ENCODE measurements around the gene RXRA.
"Not testable (repeated sequence)": the region's sequence is repeated elsewhere in the genome, so short reads cannot be mapped to it uniquely, and the experiment has no call there.

The RXRA gene

GRCh38 chr9:134293611-134294152 is 32.6 kb upstream of the RXRA start:
- DNase-seq (ENCODE audit: low read depth, low spot score): no peak

GRCh38 chr9:134294153-134295071 is 31.8 kb upstream of the RXRA start:
- DNase-seq (ENCODE audit: low read depth, low spot score): no peak

DNA sequence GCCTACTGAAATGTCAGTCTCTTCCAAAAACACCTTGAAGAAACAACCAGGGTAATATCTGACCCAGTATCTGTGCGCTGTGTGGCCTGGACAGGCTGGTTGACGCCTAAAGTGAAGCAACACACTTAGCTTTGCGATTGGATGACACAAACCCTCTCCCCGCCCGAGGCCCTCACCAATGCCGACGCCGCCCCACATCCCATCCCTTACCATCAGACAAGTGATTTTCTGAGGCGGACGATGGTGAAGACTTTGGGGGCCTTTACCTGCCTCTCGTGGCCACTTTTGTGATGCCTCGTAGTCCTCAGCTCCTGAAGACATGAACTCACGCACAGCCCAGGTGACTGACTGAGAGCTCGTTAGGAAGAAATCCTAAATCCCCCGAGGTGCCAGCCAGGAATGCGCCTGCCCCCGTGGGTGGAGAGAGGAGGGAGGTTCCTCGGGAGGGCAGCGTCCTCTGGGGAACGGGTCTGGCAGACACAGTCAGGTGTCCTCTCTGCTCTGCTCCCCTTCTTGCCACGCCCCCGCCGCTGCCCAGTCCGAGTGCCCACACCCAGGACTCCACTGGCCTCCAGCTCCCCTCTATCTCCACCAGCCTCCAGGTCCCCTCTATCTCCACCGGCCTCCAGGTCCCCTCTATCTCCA is 31.0 kb upstream of the RXRA start:
- DNase-seq (ENCODE audit: low read depth, low spot score): no peak

DNA sequence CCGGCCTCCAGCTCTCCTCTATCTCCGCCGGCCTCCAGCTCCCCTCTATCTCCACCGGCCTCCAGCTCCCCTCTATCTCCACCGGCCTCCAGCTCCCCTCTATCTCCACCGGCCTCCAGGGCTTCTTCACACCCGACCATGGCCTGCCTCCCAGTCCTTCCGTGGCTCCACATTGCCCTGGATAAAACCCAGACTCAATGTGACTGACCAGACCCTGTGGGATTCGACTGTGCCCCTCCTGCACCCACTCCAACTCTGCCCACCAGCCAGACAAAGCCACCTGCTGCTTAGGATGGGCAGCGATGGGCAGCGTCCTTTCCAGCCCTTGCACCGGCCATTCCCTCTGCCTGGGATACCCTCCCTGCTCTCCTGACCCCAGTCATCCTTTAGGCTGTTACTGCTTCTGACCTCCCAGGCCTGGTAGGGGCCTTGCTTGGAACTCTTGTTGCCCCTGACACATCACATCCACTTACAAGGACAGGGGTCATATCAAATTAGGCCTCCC is 30.5 kb upstream of the RXRA start:
- DNase-seq (ENCODE audit: low read depth, low spot score): no peak

DNA sequence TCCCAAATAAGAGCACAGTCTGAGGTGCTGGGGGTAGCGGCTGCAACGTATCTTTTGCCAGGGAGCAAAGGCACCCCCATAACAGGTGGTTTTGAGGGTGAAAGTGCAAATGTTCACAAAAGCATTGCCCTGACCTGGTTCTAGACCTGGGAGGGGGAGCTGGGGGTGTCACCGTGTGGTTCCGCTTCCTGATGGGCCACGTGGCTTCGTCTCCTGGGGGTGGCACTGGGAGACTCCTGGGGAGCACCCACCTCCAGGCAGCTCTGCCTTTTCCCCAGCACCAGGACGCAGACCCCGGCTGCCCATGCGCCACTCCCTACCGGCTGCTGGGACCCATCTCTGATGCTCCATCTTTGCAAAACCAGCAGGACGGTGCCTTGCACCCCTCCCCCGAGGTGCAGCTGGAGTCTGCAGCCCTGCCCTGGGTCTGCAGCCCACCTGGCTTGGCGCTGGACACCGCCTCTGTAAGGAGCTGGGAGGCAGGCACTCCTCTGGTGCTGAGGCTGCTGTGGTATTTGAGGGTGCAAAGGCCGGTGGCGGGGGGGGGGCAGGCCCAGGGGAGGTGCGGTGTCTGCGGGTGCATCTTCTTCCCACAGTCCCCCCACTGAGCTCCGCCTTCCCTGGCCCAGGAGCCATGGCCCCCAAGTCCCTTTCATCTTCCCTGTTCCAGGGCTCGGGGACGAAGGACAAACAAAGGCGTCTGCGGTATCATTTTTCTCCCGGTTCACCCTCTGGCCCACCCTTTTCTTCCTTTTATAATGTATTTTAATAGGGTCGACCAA is 29.8 kb upstream of the RXRA start:
- DNase-seq (ENCODE audit: low read depth, low spot score): no peak

DNA sequence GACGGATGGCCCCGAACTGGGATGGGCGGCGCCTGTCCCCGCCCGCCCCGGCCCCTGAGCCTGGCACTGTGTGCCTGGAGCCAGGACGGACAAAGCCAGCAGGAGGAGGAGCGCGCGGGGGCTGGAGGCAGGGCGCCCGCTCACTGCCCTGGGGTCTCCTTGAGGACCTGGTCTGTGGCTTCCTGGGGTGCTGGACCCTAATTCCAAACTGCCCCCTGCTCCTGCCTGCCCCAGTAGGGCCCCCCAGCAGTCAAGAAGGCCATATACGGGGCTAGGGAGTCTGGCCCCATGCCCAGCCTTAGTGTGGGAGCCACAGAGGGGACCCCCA is 29.2 kb upstream of the RXRA start:
- no peak for DNase-seq (ENCODE audit: low read depth, low spot score)

GRCh38 chr9:134297576-134297975 is 28.7 kb upstream of the RXRA start:
- DNase-seq (ENCODE audit: low read depth, low spot score): no peak

GRCh38 chr9:134298000-134298399 is 28.3 kb upstream of the RXRA start:
- no peak for DNase-seq (ENCODE audit: low read depth, low spot score)

GRCh38 chr9:134299068-134299467 is 27.2 kb upstream of the RXRA start:
- DNase-seq (ENCODE audit: low read depth, low spot score): no peak

DNA sequence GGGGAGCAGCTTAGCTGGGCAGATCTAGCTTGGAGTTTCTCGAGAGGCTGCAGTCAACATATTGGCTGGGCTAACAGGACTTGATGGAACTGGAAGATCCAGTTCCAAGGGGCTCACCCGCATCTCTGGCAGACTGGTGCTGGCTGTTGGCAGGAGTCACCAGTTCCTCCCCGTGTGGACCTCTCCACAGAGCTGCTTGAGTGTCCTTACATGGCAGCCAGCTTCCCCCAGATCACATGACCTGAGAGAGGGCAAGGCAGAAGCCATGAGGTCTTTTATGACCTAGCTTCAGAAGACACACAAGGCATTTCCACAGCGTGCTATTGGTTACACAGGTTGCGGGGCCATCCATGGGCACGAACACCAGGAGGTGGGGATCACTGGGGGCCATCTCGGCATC is 26.4 kb upstream of the RXRA start:
- DNase-seq (ENCODE audit: low read depth, low spot score): no peak

- no peak for DNase-seq (ENCODE audit: low read depth, low spot score)
These were observed 24.7 kb upstream of the RXRA start for GRCh38 chr9:134301387-134302129.

DNA sequence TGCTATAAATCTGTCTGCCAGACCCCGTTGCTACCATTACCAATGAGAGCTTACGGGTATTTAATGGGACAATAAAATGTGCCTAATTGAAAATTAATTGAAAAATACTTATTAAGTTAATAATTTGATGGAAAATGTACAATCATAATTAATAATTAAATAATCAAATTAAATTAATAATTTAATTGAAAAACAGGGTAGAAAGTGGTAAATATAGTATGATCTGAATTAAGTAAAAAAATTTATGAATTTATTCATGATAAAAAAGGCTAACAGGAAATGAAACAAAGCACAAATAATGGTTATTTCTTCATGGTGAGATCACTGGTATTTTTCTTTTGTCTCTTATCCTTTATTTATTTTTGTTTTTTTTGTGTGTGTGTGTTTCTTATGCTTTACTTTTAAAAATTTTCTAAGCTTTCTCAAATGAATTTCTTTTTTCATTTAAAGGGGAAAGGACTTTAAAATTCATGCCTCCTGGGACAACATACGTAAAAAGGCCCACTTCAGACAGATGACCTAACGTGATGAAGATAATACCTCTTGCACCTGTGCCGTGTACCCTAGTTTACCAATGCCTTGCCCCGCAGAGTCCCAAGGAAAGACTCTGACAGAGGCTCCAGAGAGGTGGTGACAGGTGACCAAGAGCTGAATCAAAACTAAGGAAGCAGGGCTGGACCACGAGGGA is 24.0 kb upstream of the RXRA start:
- DNase-seq (ENCODE audit: low read depth, low spot score): no peak

DNA sequence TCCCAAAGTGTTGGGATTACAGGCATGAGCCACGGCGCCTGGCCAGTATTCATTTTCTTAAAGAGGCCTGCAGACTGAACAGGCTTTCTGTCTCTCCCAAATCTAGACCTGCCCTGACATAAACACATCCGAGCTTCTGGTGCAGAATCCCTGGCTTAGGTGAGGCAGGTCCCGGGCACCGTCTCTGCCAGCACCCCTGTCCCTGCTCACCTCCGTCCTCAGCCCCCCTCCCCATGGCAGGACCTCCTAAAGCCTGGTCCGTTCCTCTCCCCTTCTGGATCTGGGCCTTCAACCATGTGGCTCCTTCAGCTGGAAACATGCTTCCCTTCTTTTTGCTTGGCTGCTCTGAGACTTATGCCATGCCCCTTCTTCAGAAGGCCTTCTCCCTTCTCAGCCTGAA is 22.7 kb upstream of the RXRA start:
- DNase-seq (ENCODE audit: low read depth, low spot score): no peak

DNA sequence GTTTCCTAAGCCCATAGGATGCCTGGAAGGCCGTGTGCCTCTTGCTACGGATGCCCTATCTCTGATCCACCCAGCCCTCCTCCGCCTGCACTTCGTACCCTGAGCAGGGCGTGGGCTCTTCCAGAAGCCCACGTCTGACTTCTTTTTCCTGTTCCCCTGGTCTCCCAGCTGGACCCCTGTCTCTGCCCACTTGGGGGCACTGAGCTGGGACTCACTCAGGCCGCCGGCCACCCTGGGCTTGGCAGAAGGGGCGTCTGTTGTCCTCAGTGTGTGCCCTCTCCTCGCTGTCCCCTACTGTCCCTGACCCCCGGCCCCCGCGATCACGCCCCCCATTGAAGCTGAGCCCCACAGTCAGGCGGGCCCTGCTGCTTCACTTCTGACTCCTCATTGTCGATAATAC is 22.0 kb upstream of the RXRA start:
- DNase-seq (ENCODE audit: low read depth, low spot score): no peak

DNA sequence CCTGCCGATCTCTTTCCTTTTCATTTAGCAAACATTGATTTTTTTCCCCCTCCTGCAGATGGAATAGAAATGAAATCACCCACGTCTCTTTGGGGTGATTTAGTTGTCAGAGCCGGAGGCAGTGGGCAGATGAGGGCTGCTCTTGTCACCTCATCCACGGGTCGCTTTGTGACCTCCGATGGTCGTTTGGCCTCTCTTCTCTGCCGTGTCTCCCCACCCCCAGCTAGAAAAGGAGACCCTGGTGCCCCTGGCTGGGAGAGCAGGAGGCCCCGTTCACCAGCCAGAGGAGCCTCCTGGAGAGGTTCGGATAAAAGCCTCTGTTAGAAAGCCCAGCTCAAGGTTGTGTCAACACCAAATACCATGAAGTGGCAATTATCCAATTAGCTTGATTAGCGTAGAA is 21.6 kb upstream of the RXRA start:
- no peak for DNase-seq (ENCODE audit: low read depth, low spot score)

- DNase-seq (ENCODE audit: low read depth, low spot score): no peak
These were observed 20.7 kb upstream of the RXRA start for GRCh38 chr9:134305533-134305932.

GRCh38 chr9:134306042-134306441 is 20.2 kb upstream of the RXRA start:
- DNase-seq (ENCODE audit: low read depth, low spot score): not testable (repeated sequence)

GRCh38 chr9:134306636-134307600 is 19.3 kb upstream of the RXRA start:
- no peak for DNase-seq (ENCODE audit: low read depth, low spot score)

Data from activated CD4-positive, CD25-positive, alpha-beta regulatory T cell treated with anti-CD3 and anti-CD28 coated beads, Interleukin-2, amount 50 U/mL, for 16 hours (primary cell).